Measurements from ENCODE around the gene JAKMIP3.
"Not testable (repeated sequence)": the region's sequence is repeated elsewhere in the genome, so short reads cannot be mapped to it uniquely, and the experiment has no call there.

JAKMIP3 gene

GRCh38 chr10:132068431-132069121 lies 2.8 kb downstream of the JAKMIP3 start:
- Histone ChIP-seq H3K4me3 (ENCODE audit: low read length) (no peak overlapping the region), H3K9ac (ENCODE audit: low read depth, low read length) (no peak overlapping the region), H3K9me3 (ENCODE audit: insufficient read depth, low read depth, low read length) (no peaks in the 10 kb centered on the region), H3K4me1 (ENCODE audit: insufficient read depth, low read length) (peaks cover 18% of the 10 kb centered on the region; the same call in 1 of the 2 replicates), H3K27me3 (ENCODE audit: insufficient read depth, low read length) (peaks cover 13% of the 10 kb centered on the region; the same call in 1 of the 2 replicates), H3K27ac (ENCODE audit: low read length) (no peak overlapping the region), H3K36me3 (ENCODE audit: insufficient read depth, low read depth, low read length) (no peaks in the 10 kb centered on the region)

- Histone ChIP-seq H3K4me3 (ENCODE audit: low read length) (no peak overlapping the region), H3K4me1 (ENCODE audit: insufficient read depth, low read length) (peaks cover 18% of the 10 kb centered on the region; the same call in 1 of the 2 replicates), H3K27ac (ENCODE audit: low read length) (no peak overlapping the region), H3K27me3 (ENCODE audit: insufficient read depth, low read length) (peaks cover 13% of the 10 kb centered on the region; the same call in 1 of the 2 replicates), H3K9ac (ENCODE audit: low read depth, low read length) (no peak overlapping the region), H3K9me3 (ENCODE audit: insufficient read depth, low read depth, low read length) (no peaks in the 10 kb centered on the region), H3K36me3 (ENCODE audit: insufficient read depth, low read depth, low read length) (no peaks in the 10 kb centered on the region)
Measured at GRCh38 chr10:132069122-132069848, 3.5 kb downstream of the JAKMIP3 start.

- Histone ChIP-seq H3K27ac (ENCODE audit: low read length) (no peak overlapping the region), H3K9ac (ENCODE audit: low read depth, low read length) (no peak overlapping the region), H3K9me3 (ENCODE audit: insufficient read depth, low read depth, low read length) (no peaks in the 10 kb centered on the region), H3K4me1 (ENCODE audit: insufficient read depth, low read length) (peaks cover 18% of the 10 kb centered on the region; the same call in 1 of the 2 replicates), H3K27me3 (ENCODE audit: insufficient read depth, low read length) (peaks cover 10% of the 10 kb centered on the region; the same call in 1 of the 2 replicates), H3K4me3 (ENCODE audit: low read length) (no peak overlapping the region), H3K36me3 (ENCODE audit: insufficient read depth, low read depth, low read length) (no peaks in the 10 kb centered on the region)
Measured at GRCh38 chr10:132069849-132070182, 4.1 kb downstream of the JAKMIP3 start.

- no peaks in the 10 kb centered on the region for H3K36me3 ChIP-seq (ENCODE audit: insufficient read depth, low read depth, low read length)
- no peak overlapping the region for H3K9ac ChIP-seq (ENCODE audit: low read depth, low read length)
- H3K9me3 ChIP-seq (ENCODE audit: insufficient read depth, low read depth, low read length): no peaks in the 10 kb centered on the region
- no peak overlapping the region for H3K27ac ChIP-seq (ENCODE audit: low read length)
- peaks cover 6% of the 10 kb centered on the region; the same call in 1 of the 2 replicates for H3K27me3 ChIP-seq (ENCODE audit: insufficient read depth, low read length)
- peaks cover 15% of the 10 kb centered on the region; the same call in 1 of the 2 replicates for H3K4me1 ChIP-seq (ENCODE audit: insufficient read depth, low read length)
- H3K4me3 ChIP-seq (ENCODE audit: low read length): no peak overlapping the region
Measured at GRCh38 chr10:132070724-132071123, 5.0 kb downstream of the JAKMIP3 start.

GRCh38 chr10:132071667-132072066 lies 5.9 kb downstream of the JAKMIP3 start:
- Histone ChIP-seq H3K4me1 (ENCODE audit: insufficient read depth, low read length) (peaks cover 7% of the 10 kb centered on the region; the same call in 1 of the 2 replicates), H3K36me3 (ENCODE audit: insufficient read depth, low read depth, low read length) (no peaks in the 10 kb centered on the region), H3K9ac (ENCODE audit: low read depth, low read length) (no peak overlapping the region), H3K27me3 (ENCODE audit: insufficient read depth, low read length) (no peaks in the 10 kb centered on the region), H3K9me3 (ENCODE audit: insufficient read depth, low read depth, low read length) (no peaks in the 10 kb centered on the region), H3K4me3 (ENCODE audit: low read length) (no peak overlapping the region), H3K27ac (ENCODE audit: low read length) (no peak overlapping the region)

- no peak overlapping the region for H3K4me3 ChIP-seq (ENCODE audit: low read length)
- H3K36me3 ChIP-seq (ENCODE audit: insufficient read depth, low read depth, low read length): no peaks in the 10 kb centered on the region
- no peaks in the 10 kb centered on the region for H3K27me3 ChIP-seq (ENCODE audit: insufficient read depth, low read length)
- H3K27ac ChIP-seq (ENCODE audit: low read length): no peak overlapping the region
- peaks cover 10% of the 10 kb centered on the region; the same call in 1 of the 2 replicates for H3K4me1 ChIP-seq (ENCODE audit: insufficient read depth, low read length)
- no peak overlapping the region for H3K9ac ChIP-seq (ENCODE audit: low read depth, low read length)
- H3K9me3 ChIP-seq (ENCODE audit: insufficient read depth, low read depth, low read length): no peaks in the 10 kb centered on the region
Measured at GRCh38 chr10:132075909-132076577, 10.3 kb downstream of the JAKMIP3 start.

- H3K27me3 ChIP-seq (ENCODE audit: insufficient read depth, low read length): no peaks in the 10 kb centered on the region
- no peak overlapping the region for H3K4me3 ChIP-seq (ENCODE audit: low read length)
- no peaks in the 10 kb centered on the region for H3K36me3 ChIP-seq (ENCODE audit: insufficient read depth, low read depth, low read length)
- peaks cover 10% of the 10 kb centered on the region; the same call in 1 of the 2 replicates for H3K4me1 ChIP-seq (ENCODE audit: insufficient read depth, low read length)
- no peak overlapping the region for H3K9ac ChIP-seq (ENCODE audit: low read depth, low read length)
- H3K27ac ChIP-seq (ENCODE audit: low read length): no peak overlapping the region
- no peaks in the 10 kb centered on the region for H3K9me3 ChIP-seq (ENCODE audit: insufficient read depth, low read depth, low read length)
Measured at GRCh38 chr10:132076578-132077081, 10.9 kb downstream of the JAKMIP3 start.

- H3K9ac ChIP-seq (ENCODE audit: low read depth, low read length): no peak overlapping the region
- H3K27ac ChIP-seq (ENCODE audit: low read length): no peak overlapping the region
- no peak overlapping the region for H3K4me3 ChIP-seq (ENCODE audit: low read length)
- H3K9me3 ChIP-seq (ENCODE audit: insufficient read depth, low read depth, low read length): no peaks in the 10 kb centered on the region
- H3K36me3 ChIP-seq (ENCODE audit: insufficient read depth, low read depth, low read length): no peaks in the 10 kb centered on the region
- peaks cover 10% of the 10 kb centered on the region; the same call in 1 of the 2 replicates for H3K4me1 ChIP-seq (ENCODE audit: insufficient read depth, low read length)
- H3K27me3 ChIP-seq (ENCODE audit: insufficient read depth, low read length): no peaks in the 10 kb centered on the region
Measured at GRCh38 chr10:132077091-132077490, 11.3 kb downstream of the JAKMIP3 start.

GRCh38 chr10:132078746-132079345 lies 13.1 kb downstream of the JAKMIP3 start:
- Histone ChIP-seq H3K4me1 (ENCODE audit: insufficient read depth, low read length) (peaks cover 10% of the 10 kb centered on the region; the same call in 1 of the 2 replicates), H3K9me3 (ENCODE audit: insufficient read depth, low read depth, low read length) (no peaks in the 10 kb centered on the region), H3K4me3 (ENCODE audit: low read length) (no peak overlapping the region), H3K36me3 (ENCODE audit: insufficient read depth, low read depth, low read length) (no peaks in the 10 kb centered on the region), H3K27ac (ENCODE audit: low read length) (no peak overlapping the region), H3K27me3 (ENCODE audit: insufficient read depth, low read length) (no peaks in the 10 kb centered on the region), H3K9ac (ENCODE audit: low read depth, low read length) (no peak overlapping the region)

GRCh38 chr10:132084384-132084783 lies 18.6 kb downstream of the JAKMIP3 start:
- not testable (repeated sequence) for H3K9ac ChIP-seq (ENCODE audit: low read depth, low read length); H3K4me1 ChIP-seq (ENCODE audit: insufficient read depth, low read length); H3K4me3 ChIP-seq (ENCODE audit: low read length); H3K27ac ChIP-seq (ENCODE audit: low read length); H3K27me3 ChIP-seq (ENCODE audit: insufficient read depth, low read length); H3K36me3 ChIP-seq (ENCODE audit: insufficient read depth, low read depth, low read length); H3K9me3 ChIP-seq (ENCODE audit: insufficient read depth, low read depth, low read length)

GRCh38 chr10:132093236-132093635 lies 27.5 kb downstream of the JAKMIP3 start:
- H3K27me3 ChIP-seq (ENCODE audit: insufficient read depth, low read length); H3K9ac ChIP-seq (ENCODE audit: low read depth, low read length); H3K27ac ChIP-seq (ENCODE audit: low read length); H3K36me3 ChIP-seq (ENCODE audit: insufficient read depth, low read depth, low read length); H3K4me3 ChIP-seq (ENCODE audit: low read length); H3K9me3 ChIP-seq (ENCODE audit: insufficient read depth, low read depth, low read length); H3K4me1 ChIP-seq (ENCODE audit: insufficient read depth, low read length): not testable (repeated sequence)

Data from iPS-20b (cell line).